Mucosa of gallbladder (tissue), 1 donor: ENCODE data around the gene WDR19. TPM values are rescaled to one million over a fixed set of nuclear protein-coding genes. Genes with fewer than 3 reads are reported as not detected.
"Not testable (repeated sequence)": the region's sequence is repeated elsewhere in the genome, so short reads cannot be mapped to it uniquely, and the experiment has no call there.

Experiments used
- DNase-seq: peaks from one replicate; pipeline ENCODE4 v3.0.0-alpha.2; 2020; ENCODE audit warnings: low spot score
- total RNA-seq: library from RNA; stranded (reverse); gene quantifications from one replicate; pipeline ENCODE4 v1.2.1, GENCODE V29; 2021
- donor health status: DM: no; HTN: no; CAD: no.

WDR19 gene
- total RNA-seq, 1 donor from 2014 or later, result 34.3 TPM

DNA sequence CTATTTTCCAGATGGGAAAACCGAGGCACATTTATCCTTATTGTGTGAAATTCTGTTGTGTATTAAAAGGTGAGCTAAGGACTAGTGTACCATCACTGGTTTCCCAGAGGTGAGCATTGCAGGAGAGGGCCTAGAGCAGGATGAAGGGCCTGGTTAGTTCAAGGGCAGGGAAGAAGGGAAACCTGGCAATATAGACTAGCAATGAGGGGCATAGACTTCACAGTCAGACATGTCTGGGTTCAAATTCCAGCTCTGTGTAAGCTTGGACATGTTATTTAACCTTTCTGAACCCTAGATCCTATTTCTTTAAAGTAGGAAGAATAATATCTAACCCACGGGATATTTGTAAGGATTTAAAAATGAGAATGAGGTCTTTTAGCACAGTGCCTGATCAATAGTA lies 50.8 kb downstream of the WDR19 start:
- DNase-seq, result no peak

GRCh38 chr4:39233783-39234182 lies 51.5 kb downstream of the WDR19 start:
- no peak for DNase-seq

DNA sequence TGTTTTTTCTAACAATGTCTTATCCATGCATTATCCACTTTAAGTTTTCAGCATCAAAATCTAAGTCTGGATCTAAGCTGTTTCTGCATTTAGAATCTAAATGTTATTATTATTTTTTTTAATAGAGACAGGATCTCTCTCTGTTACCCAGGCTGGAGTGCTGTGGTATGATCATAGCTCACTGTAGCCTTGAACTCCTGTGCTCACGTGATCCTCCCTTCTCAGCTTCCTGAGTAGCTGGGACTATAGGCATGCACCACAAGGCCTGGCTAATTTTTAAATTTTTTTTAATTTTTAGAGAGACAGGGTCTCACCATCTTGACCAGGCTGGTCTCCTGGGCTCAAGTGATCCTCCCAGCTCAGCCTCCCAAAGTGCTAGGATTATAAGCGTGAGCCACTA lies 52.7 kb downstream of the WDR19 start:
- no peak for DNase-seq

DNA sequence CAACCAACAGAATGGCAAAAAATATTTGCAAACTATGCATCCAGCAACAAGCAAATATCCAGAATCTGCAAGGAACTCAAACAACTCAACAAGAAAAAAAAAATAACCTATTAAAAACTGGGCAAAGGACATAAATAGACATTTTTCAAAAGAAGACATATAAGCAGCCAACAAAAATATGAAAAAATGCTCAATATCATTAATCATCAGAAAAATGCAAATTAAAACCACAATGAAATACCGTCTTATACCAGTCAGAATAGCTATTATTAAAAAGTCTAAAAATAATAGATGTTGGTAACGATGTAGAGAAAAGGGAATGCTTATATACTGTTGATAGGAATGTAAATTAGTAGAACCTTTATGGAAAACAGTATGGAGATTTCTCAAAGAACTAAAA lies 53.4 kb downstream of the WDR19 start:
- DNase-seq, result no peak

DNA sequence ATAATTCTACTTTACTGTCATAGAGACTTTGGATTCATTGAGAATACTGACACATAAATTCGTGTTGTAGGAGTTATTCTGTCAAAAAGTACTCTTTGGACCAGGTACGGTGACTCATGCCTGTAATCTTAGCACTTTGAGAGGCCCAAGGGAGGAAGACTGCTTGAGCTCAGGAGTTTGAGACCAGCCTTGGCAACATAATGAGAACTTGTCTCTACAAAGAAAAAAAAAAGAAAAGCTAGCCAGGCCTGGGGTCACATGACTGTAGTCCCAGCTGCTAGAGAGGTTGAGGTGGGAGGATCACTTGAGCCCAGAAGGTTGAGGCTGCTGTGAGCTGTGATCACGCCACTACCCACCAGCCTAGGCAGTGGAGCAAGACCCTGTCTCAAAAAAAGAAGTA lies 54.9 kb downstream of the WDR19 start:
- no peak for DNase-seq

GRCh38 chr4:39243462-39243861 lies 61.1 kb downstream of the WDR19 start:
- no peak for DNase-seq

DNA sequence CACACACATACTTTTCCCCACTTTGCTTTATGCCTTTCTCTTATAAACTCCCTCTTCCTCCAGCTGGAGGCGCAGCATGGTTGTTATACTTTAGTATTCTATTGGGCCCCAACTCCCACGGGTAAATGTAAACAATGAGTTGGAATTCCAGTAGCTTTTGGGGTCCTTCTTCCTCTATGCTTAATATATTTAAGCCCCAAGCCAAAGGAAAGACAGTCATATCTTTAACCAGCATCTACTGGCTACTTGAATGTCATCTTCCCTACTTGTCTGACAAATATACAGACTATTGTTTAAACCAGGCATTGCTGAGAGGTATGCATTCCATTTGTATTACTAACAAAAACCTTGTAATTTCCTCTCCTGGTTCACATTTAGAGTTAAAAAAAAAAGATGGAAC lies 72.9 kb downstream of the WDR19 start:
- no peak for DNase-seq

GRCh38 chr4:39255871-39256270 lies 73.5 kb downstream of the WDR19 start:
- no peak for DNase-seq

GRCh38 chr4:39256436-39256835 lies 74.1 kb downstream of the WDR19 start:
- no peak for DNase-seq

- no peak for DNase-seq
These were observed 77.4 kb downstream of the WDR19 start for GRCh38 chr4:39259571-39260330.

GRCh38 chr4:39263895-39264294 lies 81.6 kb downstream of the WDR19 start:
- no peak for DNase-seq

- no peak for DNase-seq
These were observed 92.2 kb downstream of the WDR19 start for GRCh38 chr4:39274503-39274902.

GRCh38 chr4:39277661-39278060 lies 95.3 kb downstream of the WDR19 start:
- DNase-seq, result not testable (repeated sequence)

GRCh38 chr4:39278476-39278875 lies 96.1 kb downstream of the WDR19 start:
- DNase-seq, result no peak

- no peak for DNase-seq
These were observed 97.1 kb downstream of the WDR19 start for GRCh38 chr4:39279416-39279815.

DNA sequence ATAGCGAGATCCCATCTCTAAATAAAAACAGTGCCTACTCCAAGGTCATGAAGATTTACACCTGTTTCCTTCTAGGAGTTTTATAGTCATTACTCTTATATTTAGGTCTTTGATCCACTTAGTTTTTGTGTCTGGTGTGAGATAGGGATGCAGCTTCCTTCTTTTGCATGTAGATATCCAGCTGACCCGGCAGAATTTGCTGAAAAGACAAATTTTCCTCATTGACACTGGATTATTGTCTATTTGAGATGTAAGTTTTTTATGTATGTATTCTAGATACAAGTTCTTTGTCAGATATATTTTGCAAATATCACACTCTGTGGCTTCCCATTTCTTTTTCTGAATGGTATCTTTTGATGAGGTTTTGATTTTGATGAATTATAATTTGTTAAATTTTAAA lies 98.4 kb downstream of the WDR19 start:
- no peak for DNase-seq

GRCh38 chr4:39285111-39285795 lies 102.9 kb downstream of the WDR19 start:
- DNase-seq, result no peak

GRCh38 chr4:39285853-39286252 lies 103.5 kb downstream of the WDR19 start:
- no peak for DNase-seq

DNA sequence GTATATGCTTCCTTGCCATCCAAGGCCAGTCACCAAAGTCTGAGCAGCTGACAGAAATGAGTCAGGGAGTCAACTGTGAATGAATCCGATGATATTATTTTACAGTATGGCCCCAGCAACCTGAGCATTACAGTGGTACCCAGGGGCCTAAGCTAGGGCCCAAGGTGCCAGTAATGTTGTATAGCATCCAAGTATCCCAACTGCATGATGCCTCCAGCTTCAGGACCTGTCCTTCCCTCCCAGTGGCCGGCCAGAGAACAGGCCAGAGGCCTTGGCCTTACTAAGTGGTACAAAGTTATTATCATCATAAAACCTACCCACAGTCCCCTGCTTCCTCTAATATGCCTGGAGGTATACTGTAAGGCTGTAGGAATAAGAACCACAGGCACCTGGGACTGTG lies 103.9 kb downstream of the WDR19 start:
- DNase-seq, result no peak

DNA sequence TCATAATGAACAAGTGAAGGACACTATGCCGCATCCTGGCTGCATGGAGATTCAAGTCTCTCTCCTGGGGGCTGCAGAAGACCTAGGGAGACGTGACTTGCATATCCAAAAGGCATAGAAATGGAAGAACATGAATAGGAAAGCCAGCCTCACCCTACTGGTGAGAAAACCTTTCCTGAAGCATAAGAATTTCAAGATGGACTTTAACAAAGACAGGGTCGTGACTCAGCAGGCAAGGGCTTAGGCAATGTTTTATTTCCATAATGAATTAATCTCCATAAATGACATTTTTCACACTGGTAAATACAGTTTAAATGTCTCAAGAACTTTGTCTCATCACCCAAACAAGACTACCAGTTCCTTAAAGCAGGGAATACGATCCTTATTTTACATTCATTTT lies 104.9 kb downstream of the WDR19 start:
- DNase-seq, result no peak

DNA sequence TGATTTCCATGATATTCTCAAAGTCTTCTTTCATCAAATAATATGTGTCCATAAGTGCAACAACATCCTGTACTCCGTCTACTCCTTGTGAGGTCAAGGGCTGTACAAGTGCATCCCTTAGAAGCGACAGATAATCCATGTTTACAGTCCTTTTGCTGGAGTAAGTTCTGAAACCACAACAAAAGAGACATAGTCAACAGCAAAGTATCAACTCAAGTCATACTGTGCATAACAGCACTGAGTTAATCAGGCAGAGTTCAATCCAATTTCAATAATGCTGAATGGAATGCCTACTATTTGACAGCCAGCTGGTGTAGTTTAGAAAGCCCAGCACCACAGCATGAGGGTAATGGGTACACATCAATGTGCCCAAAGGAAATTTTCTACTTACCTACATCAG lies 109.4 kb downstream of the WDR19 start:
- no peak for DNase-seq

GRCh38 chr4:39292433-39292832 lies 110.1 kb downstream of the WDR19 start:
- DNase-seq, result not testable (repeated sequence)

DNA sequence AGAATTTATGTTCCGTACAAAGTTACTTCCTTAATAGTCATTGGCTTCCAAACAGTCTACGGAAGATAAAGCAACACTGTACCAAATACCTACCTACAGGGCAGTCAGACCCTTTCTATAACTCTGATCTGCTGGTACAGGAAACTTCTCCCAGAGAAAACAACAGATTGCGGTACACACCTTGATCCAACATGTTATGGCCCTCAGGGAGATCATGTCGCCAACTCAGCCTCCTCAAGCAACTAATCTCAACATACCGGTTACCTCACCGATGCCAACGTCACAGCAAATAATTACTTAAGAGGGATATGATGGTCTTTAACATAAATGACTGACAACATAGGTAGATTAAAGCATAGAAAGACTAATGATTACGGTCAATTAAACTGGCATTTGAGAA lies 113.5 kb downstream of the WDR19 start:
- no peak for DNase-seq

DNA sequence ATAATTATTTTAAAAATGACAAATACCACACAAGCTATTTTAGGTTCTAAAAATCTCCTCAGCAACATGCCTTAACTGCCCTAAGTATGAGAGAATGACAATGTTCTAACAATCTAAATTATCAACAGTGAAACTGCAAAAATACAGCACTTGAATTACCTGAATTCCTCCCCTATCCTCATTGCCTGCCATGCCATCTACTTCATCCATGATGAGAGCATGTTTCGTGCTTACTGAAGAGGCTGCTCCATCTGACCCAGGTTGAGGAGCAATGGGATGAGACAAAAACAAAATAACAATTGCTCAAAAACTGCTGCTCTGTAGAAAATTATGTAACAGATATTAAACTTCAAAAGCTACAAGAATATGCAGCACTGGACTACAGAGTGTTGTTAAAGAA lies 120.6 kb downstream of the WDR19 start:
- no peak for DNase-seq
